GM19395 (cell line): ENCODE measurements around the gene LRCH4.
A peak's percentile ranks its signal among the peaks of the same experiment; 100 is the strongest.
"Not testable (repeated sequence)": the region's sequence is repeated elsewhere in the genome, so short reads cannot be mapped to it uniquely, and the experiment has no call there.

Experiments
- ATAC-seq: cut with Tn5 transposase; IDR thresholded peaks from one replicate; pipeline ENCODE4 v1.9.1; 2021; ENCODE audit warnings: mild to moderate bottlenecking, moderate library complexity; ENCODE audit not compliant: unreplicated experiment

LRCH4 gene

GRCh38 chr7:100568176-100568895, 17.6 kb downstream of the LRCH4 start:
- ATAC-seq: no peak

GRCh38 chr7:100567751-100568175, 18.2 kb downstream of the LRCH4 start:
- ATAC-seq: no peak

- ATAC-seq: no peak
These were observed 18.7 kb downstream of the LRCH4 start for GRCh38 chr7:100567031-100567730.

- no peak for ATAC-seq
These were observed 19.9 kb downstream of the LRCH4 start for GRCh38 chr7:100566018-100566531.

- ATAC-seq: no peak
These were observed 20.8 kb downstream of the LRCH4 start for GRCh38 chr7:100565133-100565571.

- ATAC-seq: not testable (repeated sequence)
These were observed 21.5 kb downstream of the LRCH4 start for GRCh38 chr7:100564405-100564804.

- no peak for ATAC-seq
These were observed 22.0 kb downstream of the LRCH4 start for GRCh38 chr7:100563809-100564400.

GRCh38 chr7:100563100-100563564, 22.8 kb downstream of the LRCH4 start:
- no peak for ATAC-seq

GRCh38 chr7:100562195-100563099, 23.5 kb downstream of the LRCH4 start:
- ATAC-seq: no peak

- ATAC-seq: no peak
These were observed 24.3 kb downstream of the LRCH4 start for GRCh38 chr7:100561491-100562194.

- ATAC-seq: peak; percentile 14
These were observed 26.8 kb downstream of the LRCH4 start for GRCh38 chr7:100559127-100559526.

GRCh38 chr7:100556541-100556940, 29.4 kb downstream of the LRCH4 start:
- ATAC-seq: no peak

- no peak for ATAC-seq
These were observed 30.2 kb downstream of the LRCH4 start for GRCh38 chr7:100555701-100556100.

GRCh38 chr7:100553032-100553431, 32.9 kb downstream of the LRCH4 start:
- ATAC-seq: no peak

- ATAC-seq: no peak
These were observed 33.4 kb downstream of the LRCH4 start for GRCh38 chr7:100552532-100552931.

- ATAC-seq: not testable (repeated sequence)
These were observed 37.5 kb downstream of the LRCH4 start for GRCh38 chr7:100548446-100548845.

GRCh38 chr7:100547872-100548271, 38.1 kb downstream of the LRCH4 start:
- ATAC-seq: no peak

- no peak for ATAC-seq
These were observed 38.8 kb downstream of the LRCH4 start for GRCh38 chr7:100546926-100547800.
